A673 (cell line): ENCODE data around the gene MTMR2. TPM values are rescaled to one million over a fixed set of nuclear protein-coding genes. Genes with fewer than 3 reads are reported as not detected.
A peak's percentile ranks its signal among the peaks of the same experiment; 100 is the strongest.

Experiments
- BruUV-seq: library from RNA; stranded (reverse); fragments of 400-500 nt; replicated peaks from 2 replicates; lab custom pipeline; 2021; lab: Mats Ljungman, UMichigan
- CTCF ChIA-PET: fragments of 300-600 bp; sonication (Branson Sonifier 250); formaldehyde crosslinking; loops from one replicate; lab custom pipeline; 2022; ENCODE audit warnings: antibody characterized with exemption; lab: Charles Lee
- POLR2A ChIA-PET: fragments of 300-600 bp; sonication (Branson Sonifier 250); formaldehyde crosslinking; loops from one replicate; lab custom pipeline; 2022; ENCODE audit warnings: antibody characterized with exemption; ENCODE audit not compliant: low non-redundant PET; lab: Charles Lee
- DNase-seq: peaks from one replicate; pipeline ENCODE4 v3.0.0-alpha.2; 2015; ENCODE audit warnings: low spot score
- H3K27ac ChIP-seq: fragments of 200-600 bp; sonication (generic); 2 replicates; pipeline ENCODE4 v1.5.1; 2016; ENCODE audit warnings: mixed run types, low read depth, mild to moderate bottlenecking, mixed read lengths, antibody characterized with exemption, low read length; ENCODE audit not compliant: poor library complexity, severe bottlenecking
- H3K27me3 ChIP-seq: fragments of 200-600 bp; sonication (generic); replicated peaks from 2 replicates; pipeline ENCODE4 v1.6.1; 2017; ENCODE audit warnings: mixed run types, low read depth, mild to moderate bottlenecking, mixed read lengths, antibody characterized with exemption, low read length; ENCODE audit not compliant: insufficient read depth, poor library complexity
- H3K36me3 ChIP-seq: fragments of 200-600 bp; sonication (generic); 2 replicates; pipeline ENCODE4 v1.6.1; 2016; ENCODE audit warnings: mixed run types, mild to moderate bottlenecking, mixed read lengths, antibody characterized with exemption, low read length; ENCODE audit not compliant: insufficient read depth, poor library complexity, severe bottlenecking
- H3K4me1 ChIP-seq: fragments of 200-600 bp; sonication (generic); 2 replicates; pipeline ENCODE4 v1.6.1; 2017; ENCODE audit warnings: mixed run types, mild to moderate bottlenecking, mixed read lengths, antibody characterized with exemption, low read length; ENCODE audit not compliant: insufficient read depth, poor library complexity, severe bottlenecking
- H3K4me3 ChIP-seq: fragments of 200-600 bp; sonication (generic); 2 replicates; pipeline ENCODE4 v1.5.1; 2016; ENCODE audit warnings: low read depth, mixed run types, mild to moderate bottlenecking, mixed read lengths, low read length; ENCODE audit not compliant: poor library complexity, severe bottlenecking
- H3K9me3 ChIP-seq: fragments of 200-600 bp; sonication (generic); 2 replicates; pipeline ENCODE4 v1.6.1; 2016; ENCODE audit warnings: mixed run types, low read depth, mild to moderate bottlenecking, mixed read lengths, antibody characterized with exemption, low read length; ENCODE audit not compliant: poor library complexity, severe bottlenecking
- CTCF ChIP-seq: fragments of 300-800, 200-600 bp; sonication (generic); conservative IDR thresholded peaks from 2 replicates; pipeline ENCODE4 v1.5.1; 2017; ENCODE audit warnings: low read depth, mild to moderate bottlenecking, antibody characterized with exemption, low read length, moderate library complexity, mixed read lengths
- EZH2 ChIP-seq: fragments of 200-600 bp; sonication (generic); IDR thresholded peaks from 2 replicates; pipeline ENCODE4 v1.6.1; 2017; ENCODE audit warnings: borderline replicate concordance, low read depth, mild to moderate bottlenecking, mixed read lengths, antibody characterized with exemption, low read length; ENCODE audit not compliant: poor library complexity, severe bottlenecking
- intact Hi-C: fragments of 100-400 bp; cut with micrococcal nuclease; formaldehyde crosslinking; loops from one replicate; pipeline ENCODE4 v1.10.0; 2022; ENCODE audit not compliant: unreplicated experiment
- total RNA-seq: library from RNA; stranded (reverse); gene quantifications from 2 replicates; pipeline ENCODE4 v1.2.3, GENCODE V29; 2021

Gene MTMR2
- total RNA-seq, 1 experiment from 2014 or later: 58.6 TPM

- Histone ChIP-seq H3K36me3 (peaks cover 18% of the 10 kb centered on the region), H3K4me3 (no peak overlapping the region), H3K4me1 (no peaks in the 10 kb centered on the region), H3K27me3 (no peaks in the 10 kb centered on the region), H3K9me3 (no peaks in the 10 kb centered on the region), H3K27ac (no peak overlapping the region)
- CTCF ChIA-PET: interaction anchor here (0.5 to 1.7 kb wide), 13 partner anchors 9 to 577 kb away, joined by 3 to 29 read pairs (median 5); partner anchors contain the start of genes CCDC82, JRKL and MAML2
- intact Hi-C loops: loop anchor here (2.0 to 5.0 kb wide), 2 partner anchors 118 to 392 kb away; no protein-coding TSS in a partner anchor
- BruUV-seq: no TSS peak
- peak; percentile 77 for DNase-seq
- POLR2A ChIA-PET: no interaction called here
- TF ChIP-seq CTCF: peak; percentile 66
- no peak for TF ChIP-seq EZH2
These were observed 74.7 kb downstream of the MTMR2 start for GRCh38 chr11:95849087-95849825.

GRCh38 chr11:95845167-95845566 lies 78.7 kb downstream of the MTMR2 start:
- H3K27ac ChIP-seq: no peak overlapping the region
- no peaks in the 10 kb centered on the region for H3K9me3 ChIP-seq
- ChIA-PET CTCF (interaction anchor here (0.6 to 0.7 kb wide), 3 partner anchors 116 to 580 kb away, joined by 3 to 8 read pairs (median 3); no protein-coding TSS in a partner anchor), POLR2A (no interaction called here)
- H3K4me3 ChIP-seq: no peak overlapping the region
- no TSS peak for BruUV-seq
- intact Hi-C loops: loop anchor here (5.0 kb wide), 1 partner anchor 122 kb away; no protein-coding TSS in a partner anchor
- no peak for DNase-seq
- peaks cover 32% of the 10 kb centered on the region for H3K36me3 ChIP-seq
- TF ChIP-seq EZH2 (no peak), CTCF (no peak)
- H3K4me1 ChIP-seq: no peaks in the 10 kb centered on the region
- H3K27me3 ChIP-seq: no peaks in the 10 kb centered on the region

- intact Hi-C loops: loop anchor here (1.0 to 5.0 kb wide), 4 partner anchors 406 to 590 kb away; partner anchors contain the start of gene MAML2
- Histone ChIP-seq H3K4me1 (peaks cover 16% of the 10 kb centered on the region), H3K4me3 (no peak overlapping the region), H3K27me3 (no peaks in the 10 kb centered on the region), H3K9me3 (no peaks in the 10 kb centered on the region), H3K27ac (peak overlapping the region; percentile 39), H3K36me3 (peaks cover 72% of the 10 kb centered on the region)
- no TSS peak for BruUV-seq
- DNase-seq: peak; percentile 93
- CTCF ChIA-PET: interaction anchor here (0.5 to 2.2 kb wide), 9 partner anchors 13 to 838 kb away, joined by 3 to 33 read pairs (median 10); partner anchors contain the start of genes CCDC82, JRKL and MAML2
- POLR2A ChIA-PET: no interaction called here
- TF ChIP-seq EZH2: no peak
- peak; percentile 99 for TF ChIP-seq CTCF
These were observed 88.0 kb downstream of the MTMR2 start for GRCh38 chr11:95835768-95836488.
